ENCODE measurements around the gene BEX3.

The BEX3 gene

GRCh38 chrX:103414561-103414960, 38.2 kb downstream of the BEX3 start:
- in situ Hi-C loops (cut with HindIII; ENCODE audit: low sequenced_read_pairs) = no loop called here
- no peak overlapping the region for H3K4me3 ChIP-seq (ENCODE audit: low read depth, low read length)
- DNase-seq (ENCODE audit: low read depth) = no peak
- no peak for TF ChIP-seq CTCF (IDR thresholded peaks at IDR 0.05; ENCODE audit: low read depth, low read length, missing control alignments)

GRCh38 chrX:103415068-103415467, 38.7 kb downstream of the BEX3 start:
- DNase-seq (ENCODE audit: low read depth) = no peak
- TF ChIP-seq CTCF (IDR thresholded peaks at IDR 0.05; ENCODE audit: low read depth, low read length, missing control alignments) = no peak
- no peak overlapping the region for H3K4me3 ChIP-seq (ENCODE audit: low read depth, low read length)
- in situ Hi-C loops (cut with HindIII; ENCODE audit: low sequenced_read_pairs) = no loop called here

- no peak for DNase-seq (ENCODE audit: low read depth)
- TF ChIP-seq CTCF (IDR thresholded peaks at IDR 0.05; ENCODE audit: low read depth, low read length, missing control alignments) = no peak
- no peak overlapping the region for H3K4me3 ChIP-seq (ENCODE audit: low read depth, low read length)
- in situ Hi-C loops (cut with HindIII; ENCODE audit: low sequenced_read_pairs) = no loop called here
Observed at GRCh38 chrX:103415528-103415927, 39.2 kb downstream of the BEX3 start.

- H3K4me3 ChIP-seq (ENCODE audit: low read depth, low read length) = no peak overlapping the region
- DNase-seq (ENCODE audit: low read depth) = no peak
- in situ Hi-C loops (cut with HindIII; ENCODE audit: low sequenced_read_pairs) = no loop called here
- no peak for TF ChIP-seq CTCF (IDR thresholded peaks at IDR 0.05; ENCODE audit: low read depth, low read length, missing control alignments)
Observed at GRCh38 chrX:103417370-103417769, 41.0 kb downstream of the BEX3 start.

GRCh38 chrX:103417933-103418332, 41.6 kb downstream of the BEX3 start:
- in situ Hi-C loops (cut with HindIII; ENCODE audit: low sequenced_read_pairs) = no loop called here
- TF ChIP-seq CTCF (IDR thresholded peaks at IDR 0.05; ENCODE audit: low read depth, low read length, missing control alignments) = no peak
- no peak for DNase-seq (ENCODE audit: low read depth)
- H3K4me3 ChIP-seq (ENCODE audit: low read depth, low read length) = no peak overlapping the region

GRCh38 chrX:103418811-103419340, 42.5 kb downstream of the BEX3 start:
- no peak for TF ChIP-seq CTCF (IDR thresholded peaks at IDR 0.05; ENCODE audit: low read depth, low read length, missing control alignments)
- in situ Hi-C loops (cut with HindIII; ENCODE audit: low sequenced_read_pairs) = no loop called here
- H3K4me3 ChIP-seq (ENCODE audit: low read depth, low read length) = no peak overlapping the region
- no peak for DNase-seq (ENCODE audit: low read depth)
